Measurements from ENCODE around the gene BATF. TPM values are rescaled to one million over a fixed set of nuclear protein-coding genes. Genes with fewer than 3 reads are reported as not detected.

Gene BATF
- total and polyA plus RNA-seq, 2 experiments from 2014 or later, result not detected

DNA sequence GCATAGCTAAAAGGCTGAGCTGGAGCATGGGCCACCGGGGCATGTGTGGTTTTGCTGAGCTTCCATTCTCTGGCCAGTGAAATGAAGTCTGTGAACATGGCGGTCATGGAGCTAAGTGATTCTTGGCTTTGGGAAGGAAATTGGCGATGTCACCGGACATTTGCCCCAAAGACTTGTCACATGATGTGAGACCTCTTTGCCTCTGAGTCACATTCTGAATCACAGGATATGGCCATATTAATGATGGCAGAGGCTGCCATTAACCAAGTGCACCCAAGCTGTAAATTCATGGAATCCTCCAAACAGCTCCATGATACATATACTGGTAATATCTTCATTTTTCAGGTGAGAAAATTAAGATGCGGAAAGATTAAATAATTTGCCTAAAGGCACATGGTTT, 27.4 kb upstream of the BATF start:
- ATAC-seq (no peak), DNase-seq (ENCODE audit: low spot score) (no peak)
- Histone ChIP-seq H3K9me2 (ENCODE audit: insufficient read depth) (peaks cover 13% of the 10 kb centered on the region; the same call in 1 of the 2 replicates), H3K4me3 (no peak overlapping the region), H3F3A (replicated peaks; ENCODE audit: low read depth) (no peaks in the 10 kb centered on the region), H3K27me3 (ENCODE audit: insufficient read depth) (no peaks in the 10 kb centered on the region), H3K36me3 (ENCODE audit: insufficient read depth) (no peaks in the 10 kb centered on the region), H3K27ac (ENCODE audit: low read depth) (no peak overlapping the region), H3K4me2 (no peak overlapping the region), H2AFZ (no peak overlapping the region), H4K20me1 (replicated peaks; ENCODE audit: insufficient read depth) (no peaks in the 10 kb centered on the region), H3K79me2 (replicated peaks; ENCODE audit: insufficient read depth) (no peaks in the 10 kb centered on the region), H3K4me1 (ENCODE audit: insufficient read depth) (no peaks in the 10 kb centered on the region)
- TF ChIP-seq EZH2 (IDR thresholded peaks at IDR 0.05; ENCODE audit: low read depth, unreplicated experiment) (no peak), ETS1 (IDR thresholded peaks at IDR 0.05) (no peak), POLR2AphosphoS5 (IDR thresholded peaks at IDR 0.05; ENCODE audit: low read depth) (no peak), EZH2phosphoT487 (IDR thresholded peaks at IDR 0.05; ENCODE audit: unreplicated experiment) (no peak), REST (IDR thresholded peaks at IDR 0.05; ENCODE audit: unreplicated experiment) (no peak), ZNF114 (CRISPR knock-in tag; IDR thresholded peaks at IDR 0.05) (no peak), ZNF331 (CRISPR knock-in tag; IDR thresholded peaks at IDR 0.05; ENCODE audit: low read depth) (no peak), CREB1 (CRISPR knock-in tag; IDR thresholded peaks at IDR 0.05; ENCODE audit: low read depth) (no peak), STAT1 (IDR thresholded peaks at IDR 0.05; ENCODE audit: unreplicated experiment) (no peak), JUNB (IDR thresholded peaks at IDR 0.05; ENCODE audit: unreplicated experiment) (no peak), NANOG (IDR thresholded peaks at IDR 0.05; ENCODE audit: borderline replicate concordance) (no peak)
- TF ChIP-seq, protein P1, sequence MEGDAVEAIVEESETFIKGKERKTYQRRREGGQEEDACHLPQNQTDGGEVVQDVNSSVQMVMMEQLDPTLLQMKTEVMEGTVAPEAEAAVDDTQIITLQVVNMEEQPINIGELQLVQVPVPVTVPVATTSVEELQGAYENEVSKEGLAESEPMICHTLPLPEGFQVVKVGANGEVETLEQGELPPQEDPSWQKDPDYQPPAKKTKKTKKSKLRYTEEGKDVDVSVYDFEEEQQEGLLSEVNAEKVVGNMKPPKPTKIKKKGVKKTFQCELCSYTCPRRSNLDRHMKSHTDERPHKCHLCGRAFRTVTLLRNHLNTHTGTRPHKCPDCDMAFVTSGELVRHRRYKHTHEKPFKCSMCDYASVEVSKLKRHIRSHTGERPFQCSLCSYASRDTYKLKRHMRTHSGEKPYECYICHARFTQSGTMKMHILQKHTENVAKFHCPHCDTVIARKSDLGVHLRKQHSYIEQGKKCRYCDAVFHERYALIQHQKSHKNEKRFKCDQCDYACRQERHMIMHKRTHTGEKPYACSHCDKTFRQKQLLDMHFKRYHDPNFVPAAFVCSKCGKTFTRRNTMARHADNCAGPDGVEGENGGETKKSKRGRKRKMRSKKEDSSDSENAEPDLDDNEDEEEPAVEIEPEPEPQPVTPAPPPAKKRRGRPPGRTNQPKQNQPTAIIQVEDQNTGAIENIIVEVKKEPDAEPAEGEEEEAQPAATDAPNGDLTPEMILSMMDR (conservative IDR thresholded peaks at IDR 0.05; ENCODE audit: low read depth in 2 of 2), result no peak
- TF ChIP-seq, protein P2, sequence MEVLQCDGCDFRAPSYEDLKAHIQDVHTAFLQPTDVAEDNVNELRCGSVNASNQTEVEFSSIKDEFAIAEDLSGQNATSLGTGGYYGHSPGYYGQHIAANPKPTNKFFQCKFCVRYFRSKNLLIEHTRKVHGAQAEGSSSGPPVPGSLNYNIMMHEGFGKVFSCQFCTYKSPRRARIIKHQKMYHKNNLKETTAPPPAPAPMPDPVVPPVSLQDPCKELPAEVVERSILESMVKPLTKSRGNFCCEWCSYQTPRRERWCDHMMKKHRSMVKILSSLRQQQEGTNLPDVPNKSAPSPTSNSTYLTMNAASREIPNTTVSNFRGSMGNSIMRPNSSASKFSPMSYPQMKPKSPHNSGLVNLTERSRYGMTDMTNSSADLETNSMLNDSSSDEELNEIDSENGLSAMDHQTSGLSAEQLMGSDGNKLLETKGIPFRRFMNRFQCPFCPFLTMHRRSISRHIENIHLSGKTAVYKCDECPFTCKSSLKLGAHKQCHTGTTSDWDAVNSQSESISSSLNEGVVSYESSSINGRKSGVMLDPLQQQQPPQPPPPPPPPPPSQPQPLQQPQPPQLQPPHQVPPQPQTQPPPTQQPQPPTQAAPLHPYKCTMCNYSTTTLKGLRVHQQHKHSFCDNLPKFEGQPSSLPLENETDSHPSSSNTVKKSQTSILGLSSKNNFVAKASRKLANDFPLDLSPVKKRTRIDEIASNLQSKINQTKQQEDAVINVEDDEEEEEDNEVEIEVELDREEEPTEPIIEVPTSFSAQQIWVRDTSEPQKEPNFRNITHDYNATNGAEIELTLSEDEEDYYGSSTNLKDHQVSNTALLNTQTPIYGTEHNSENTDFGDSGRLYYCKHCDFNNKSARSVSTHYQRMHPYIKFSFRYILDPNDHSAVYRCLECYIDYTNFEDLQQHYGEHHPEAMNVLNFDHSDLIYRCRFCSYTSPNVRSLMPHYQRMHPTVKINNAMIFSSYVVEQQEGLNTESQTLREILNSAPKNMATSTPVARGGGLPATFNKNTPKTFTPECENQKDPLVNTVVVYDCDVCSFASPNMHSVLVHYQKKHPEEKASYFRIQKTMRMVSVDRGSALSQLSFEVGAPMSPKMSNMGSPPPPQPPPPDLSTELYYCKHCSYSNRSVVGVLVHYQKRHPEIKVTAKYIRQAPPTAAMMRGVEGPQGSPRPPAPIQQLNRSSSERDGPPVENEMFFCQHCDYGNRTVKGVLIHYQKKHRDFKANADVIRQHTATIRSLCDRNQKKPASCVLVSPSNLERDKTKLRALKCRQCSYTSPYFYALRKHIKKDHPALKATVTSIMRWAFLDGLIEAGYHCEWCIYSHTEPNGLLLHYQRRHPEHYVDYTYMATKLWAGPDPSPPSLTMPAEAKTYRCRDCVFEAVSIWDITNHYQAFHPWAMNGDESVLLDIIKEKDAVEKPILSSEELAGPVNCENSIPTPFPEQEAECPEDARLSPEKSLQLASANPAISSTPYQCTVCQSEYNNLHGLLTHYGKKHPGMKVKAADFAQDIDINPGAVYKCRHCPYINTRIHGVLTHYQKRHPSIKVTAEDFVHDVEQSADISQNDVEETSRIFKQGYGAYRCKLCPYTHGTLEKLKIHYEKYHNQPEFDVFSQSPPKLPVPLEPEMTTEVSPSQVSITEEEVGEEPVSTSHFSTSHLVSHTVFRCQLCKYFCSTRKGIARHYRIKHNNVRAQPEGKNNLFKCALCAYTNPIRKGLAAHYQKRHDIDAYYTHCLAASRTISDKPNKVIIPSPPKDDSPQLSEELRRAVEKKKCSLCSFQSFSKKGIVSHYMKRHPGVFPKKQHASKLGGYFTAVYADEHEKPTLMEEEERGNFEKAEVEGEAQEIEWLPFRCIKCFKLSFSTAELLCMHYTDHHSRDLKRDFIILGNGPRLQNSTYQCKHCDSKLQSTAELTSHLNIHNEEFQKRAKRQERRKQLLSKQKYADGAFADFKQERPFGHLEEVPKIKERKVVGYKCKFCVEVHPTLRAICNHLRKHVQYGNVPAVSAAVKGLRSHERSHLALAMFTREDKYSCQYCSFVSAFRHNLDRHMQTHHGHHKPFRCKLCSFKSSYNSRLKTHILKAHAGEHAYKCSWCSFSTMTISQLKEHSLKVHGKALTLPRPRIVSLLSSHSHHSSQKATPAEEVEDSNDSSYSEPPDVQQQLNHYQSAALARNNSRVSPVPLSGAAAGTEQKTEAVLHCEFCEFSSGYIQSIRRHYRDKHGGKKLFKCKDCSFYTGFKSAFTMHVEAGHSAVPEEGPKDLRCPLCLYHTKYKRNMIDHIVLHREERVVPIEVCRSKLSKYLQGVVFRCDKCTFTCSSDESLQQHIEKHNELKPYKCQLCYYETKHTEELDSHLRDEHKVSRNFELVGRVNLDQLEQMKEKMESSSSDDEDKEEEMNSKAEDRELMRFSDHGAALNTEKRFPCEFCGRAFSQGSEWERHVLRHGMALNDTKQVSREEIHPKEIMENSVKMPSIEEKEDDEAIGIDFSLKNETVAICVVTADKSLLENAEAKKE (CRISPR knock-in tag; IDR thresholded peaks at IDR 0.05), result no peak
- H3K4me1 Mint-ChIP-seq, result no peaks in the 10 kb centered on the region
- no peaks in the 10 kb centered on the region for H3K27me3 Mint-ChIP-seq (ENCODE audit: insufficient read depth, low read depth, poor library complexity)
- H3K36me3 Mint-ChIP-seq (ENCODE audit: low read depth), result no peaks in the 10 kb centered on the region
- H3K9me3 Mint-ChIP-seq, result no peaks in the 10 kb centered on the region
- no peak overlapping the region for H3K4me3 Mint-ChIP-seq
- no peak overlapping the region for H3K27ac Mint-ChIP-seq

Measured in GM23338 (cell line).